PC-3 (cell line): ENCODE data around the gene CCDC187.

Source experiments
- CTCF ChIP-seq: fragments of 300-600 bp; sonication (generic); conservative IDR thresholded peaks from 2 replicates; pipeline ENCODE4 v1.5.1; 2017; ENCODE audit warnings: antibody characterized with exemption, low read depth, mild to moderate bottlenecking, low read length
- EZH2 ChIP-seq: fragments of 300-600 bp; sonication (generic); IDR thresholded peaks from one replicate; pipeline ENCODE4 v1.6.1; 2017; ENCODE audit warnings: antibody characterized with exemption, mild to moderate bottlenecking, low read length; ENCODE audit not compliant: unreplicated experiment
- EZH2phosphoT487 ChIP-seq: fragments of 300-600 bp; sonication (generic); IDR thresholded peaks from 2 replicates; pipeline ENCODE4 v1.6.1; 2018; ENCODE audit warnings: mild to moderate bottlenecking, antibody characterized with exemption, low read length, borderline replicate concordance

- TF ChIP-seq CTCF (no peak), EZH2phosphoT487 (no peak), EZH2 (no peak)
These were observed 27.1 kb upstream of the CCDC187 start for GRCh38 chr9:136331030-136331429.
